Occipital lobe (tissue), 2 donors: ENCODE data around the gene GLT1D1. TPM values are rescaled to one million over a fixed set of nuclear protein-coding genes. Genes with fewer than 3 reads are reported as not detected.
"Not testable (repeated sequence)": the region's sequence is repeated elsewhere in the genome, so short reads cannot be mapped to it uniquely, and the experiment has no call there.

Experiments
- DNase-seq: peaks from one replicate; lab custom pipeline; 2025; lab: John Stamatoyannopoulos, UW
- total RNA-seq: library from RNA; depleted of rRNA; stranded (reverse); fragments of >200 nt; gene quantifications from one replicate; pipeline ENCODE4 v1.2.3, GENCODE V29; 2014

The GLT1D1 gene
- 8.9 TPM for total RNA-seq

DNA sequence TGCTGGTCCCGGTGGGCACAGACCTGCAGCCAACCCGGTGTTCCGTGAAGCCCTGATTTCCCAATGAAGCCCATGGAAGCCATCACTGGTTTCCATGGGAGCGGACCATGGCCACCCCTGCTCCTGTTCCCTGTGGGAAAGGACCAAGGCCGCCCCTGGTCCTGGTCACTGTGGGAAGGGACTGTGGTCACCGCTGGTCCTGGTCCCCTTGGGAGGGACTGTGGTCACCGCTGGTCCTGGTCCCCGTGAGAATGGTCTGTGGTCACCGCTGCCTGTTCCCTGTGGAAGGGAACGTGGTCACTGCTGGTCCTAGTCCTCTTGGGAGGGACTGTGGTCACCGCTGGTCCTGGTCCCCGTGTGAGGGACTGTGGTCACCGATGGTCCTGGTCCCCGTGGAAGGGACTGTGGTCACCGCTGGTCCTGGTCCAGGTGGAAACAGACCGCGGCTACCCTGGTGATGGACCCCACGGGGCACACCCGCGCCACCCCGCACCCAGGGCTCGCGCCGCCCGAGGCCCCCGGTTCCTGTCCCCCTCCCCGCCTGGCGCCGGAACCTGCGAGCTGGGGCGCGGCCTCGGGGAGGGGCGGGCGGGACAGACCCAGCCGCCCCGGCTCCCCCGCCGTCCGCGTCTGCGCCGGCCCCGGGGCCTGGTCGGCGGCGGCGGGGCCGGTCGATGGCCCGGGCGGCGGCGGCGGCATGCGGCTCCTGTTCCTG lies at the start of gene GLT1D1:
TSS of gene GLT1D1 (plus strand) at position 594 of the 715 bp plus-strand sequence. CDS start at position 698, 104 bp downstream.
- no peak for DNase-seq

DNA sequence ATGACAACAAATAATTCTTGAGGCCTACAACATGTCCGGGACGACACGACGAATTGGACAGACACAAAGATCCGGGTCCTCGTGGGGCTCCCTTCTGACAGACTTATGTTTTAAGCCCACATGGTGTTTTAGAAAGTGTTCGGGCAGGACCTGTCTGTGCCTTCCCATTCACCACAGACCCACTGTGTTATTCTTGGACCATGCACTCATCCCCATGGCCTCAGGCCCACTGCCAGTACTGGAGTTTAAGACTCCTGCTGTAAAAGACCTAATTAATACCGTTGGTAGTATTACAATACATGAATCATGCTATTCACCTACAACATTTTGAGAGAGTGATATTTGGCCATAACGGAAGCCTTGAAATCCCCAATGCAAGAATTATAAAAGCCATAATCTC lies 49.5 kb upstream of the GLT1D1 start:
- DNase-seq, result no peak

DNA sequence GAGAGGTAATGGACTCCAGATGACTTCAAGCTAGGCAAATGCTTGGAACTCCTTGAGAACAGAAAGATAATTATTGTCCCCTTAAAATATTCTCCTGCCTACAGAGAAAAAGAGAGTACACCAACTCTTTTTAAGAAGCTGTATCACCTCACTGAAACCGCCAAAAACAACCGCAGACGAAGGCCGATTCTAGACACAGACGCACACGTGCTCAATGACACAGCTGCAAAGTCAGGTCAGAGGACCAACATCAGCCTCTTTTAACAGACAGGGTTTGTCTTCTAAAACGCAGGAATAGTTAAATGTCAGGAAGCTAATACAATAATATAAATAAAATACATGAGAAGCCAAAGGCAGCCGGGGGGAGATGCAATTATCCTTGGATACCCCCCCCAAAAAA lies 48.5 kb upstream of the GLT1D1 start:
- DNase-seq, result no peak

DNA sequence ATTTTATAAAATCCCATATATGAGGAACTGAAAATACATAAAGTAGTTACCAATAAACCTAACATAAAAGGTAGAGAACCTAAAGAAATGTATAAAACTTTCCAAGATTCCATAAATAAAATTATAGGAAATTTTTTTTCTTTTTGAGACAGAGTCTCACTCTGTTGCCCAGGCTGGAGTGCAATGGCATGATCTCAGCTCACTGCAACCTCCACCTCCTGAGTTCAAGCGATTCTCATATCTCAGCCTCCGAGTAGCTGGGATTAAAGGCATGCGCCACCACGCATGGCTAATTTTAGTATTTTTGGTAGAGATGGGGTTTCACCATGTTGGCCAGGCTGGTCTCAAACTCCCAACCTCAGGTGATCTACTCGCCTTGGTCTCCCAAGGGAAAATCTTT lies 47.9 kb upstream of the GLT1D1 start:
- DNase-seq, result not testable (repeated sequence)

DNA sequence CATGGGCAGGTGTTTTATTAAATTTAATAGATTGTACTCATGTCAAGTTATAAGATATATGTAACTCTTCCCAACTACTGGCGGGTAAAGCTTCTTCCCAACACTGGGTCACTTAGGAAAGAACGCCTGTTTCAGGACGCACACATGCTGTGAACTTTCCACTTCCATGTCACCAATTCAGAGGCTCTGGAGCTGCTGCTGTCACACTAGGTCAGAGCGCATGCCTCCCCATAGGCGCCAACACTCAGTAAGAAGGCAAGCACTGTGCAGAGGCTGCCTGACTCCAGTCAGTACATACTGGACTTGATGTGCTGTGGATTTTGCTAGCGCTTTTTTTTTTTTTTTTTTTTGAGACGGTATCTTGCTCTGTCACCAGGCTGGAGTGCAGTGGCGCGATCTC lies 46.7 kb upstream of the GLT1D1 start:
- no peak for DNase-seq

DNA sequence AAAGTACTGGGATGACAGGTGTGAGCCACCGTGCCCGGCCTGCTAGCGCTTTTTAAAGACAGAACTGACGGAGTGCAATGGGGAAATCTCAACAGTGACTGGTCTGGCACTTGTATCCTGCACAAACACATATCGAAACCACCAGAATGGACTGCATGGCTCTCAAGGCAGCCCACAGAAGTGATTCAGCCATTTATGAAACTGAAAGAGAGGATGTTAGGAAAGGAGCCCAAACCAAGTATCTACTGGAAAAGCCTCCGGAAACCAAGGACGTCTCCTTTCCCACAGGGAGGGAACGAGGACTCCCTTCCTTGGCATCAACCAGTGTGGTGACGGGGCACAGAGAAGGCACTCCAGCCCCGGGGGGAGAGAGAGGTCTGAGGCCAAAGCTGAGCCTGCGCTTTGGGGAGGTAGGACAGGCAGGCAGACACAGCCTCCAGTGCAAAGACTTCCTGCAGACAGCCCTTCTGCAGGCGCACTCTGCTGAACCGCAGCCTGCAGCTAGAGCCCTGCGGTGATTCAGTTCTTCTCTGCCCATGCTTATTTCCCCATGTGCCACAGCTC lies 46.0 kb upstream of the GLT1D1 start:
- peak; percentile 44 for DNase-seq

DNA sequence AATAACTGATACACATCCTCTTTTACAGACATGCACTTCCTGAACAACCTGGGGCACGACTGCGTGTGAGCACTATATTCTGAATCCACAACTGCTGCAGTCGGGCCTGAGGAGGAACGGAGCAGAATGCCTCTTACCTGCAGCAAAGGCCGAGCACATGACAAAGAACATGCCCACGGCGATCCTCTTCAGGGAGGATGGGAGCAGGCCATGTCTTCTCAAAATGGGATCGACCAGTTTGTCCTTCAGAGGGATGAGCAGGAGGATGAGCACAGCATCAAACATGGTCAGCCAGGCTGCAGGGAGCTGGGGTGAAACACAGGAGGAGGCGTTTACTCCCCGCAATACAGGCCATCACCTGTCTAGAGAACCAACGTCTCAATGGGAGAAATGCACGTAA lies 44.6 kb upstream of the GLT1D1 start:
- no peak for DNase-seq

DNA sequence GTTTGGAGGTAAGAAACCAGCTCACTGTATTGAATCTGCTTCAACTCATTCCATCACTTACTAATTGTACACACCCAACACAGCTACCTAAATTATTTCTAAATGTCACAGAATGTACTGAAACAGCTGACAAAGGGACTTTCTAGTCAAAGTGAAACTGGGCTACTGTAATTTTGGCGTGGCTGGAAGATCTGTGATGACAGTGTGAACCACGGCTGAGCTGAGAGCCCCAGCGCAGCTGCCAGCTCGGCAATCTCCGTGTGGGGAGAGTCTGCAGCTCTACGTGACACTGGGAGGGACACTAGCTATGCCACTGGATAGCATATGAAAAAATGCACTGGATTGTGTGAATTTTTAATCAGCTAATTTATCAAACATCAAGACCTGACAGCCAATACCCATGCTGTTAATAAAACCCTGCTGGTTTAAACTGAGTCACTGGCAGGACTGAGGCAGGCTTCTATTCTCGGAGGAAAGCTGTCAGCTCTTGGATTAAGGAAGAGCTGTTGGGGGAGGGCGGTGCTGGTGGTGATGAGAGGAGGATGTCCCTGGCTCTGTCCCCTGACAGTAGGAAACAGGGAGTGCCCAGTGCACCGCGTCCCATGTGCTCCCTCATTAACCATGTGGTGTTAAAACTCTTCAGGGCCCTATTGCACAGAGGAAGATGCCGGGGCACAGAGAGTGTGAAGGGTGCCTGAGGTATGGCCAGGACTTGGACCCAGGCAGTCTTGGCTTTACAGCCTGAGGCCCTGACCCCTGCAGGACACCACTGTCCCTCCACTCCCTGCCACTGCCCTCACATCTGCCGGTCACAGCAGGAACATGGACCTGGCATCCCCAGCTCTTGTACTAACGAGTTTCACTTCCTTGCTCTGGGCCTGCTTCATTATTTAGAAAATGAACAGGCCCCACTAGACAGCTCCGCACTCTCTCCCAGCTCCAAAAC lies 42.8 kb upstream of the GLT1D1 start:
- peak; percentile 67 for DNase-seq

DNA sequence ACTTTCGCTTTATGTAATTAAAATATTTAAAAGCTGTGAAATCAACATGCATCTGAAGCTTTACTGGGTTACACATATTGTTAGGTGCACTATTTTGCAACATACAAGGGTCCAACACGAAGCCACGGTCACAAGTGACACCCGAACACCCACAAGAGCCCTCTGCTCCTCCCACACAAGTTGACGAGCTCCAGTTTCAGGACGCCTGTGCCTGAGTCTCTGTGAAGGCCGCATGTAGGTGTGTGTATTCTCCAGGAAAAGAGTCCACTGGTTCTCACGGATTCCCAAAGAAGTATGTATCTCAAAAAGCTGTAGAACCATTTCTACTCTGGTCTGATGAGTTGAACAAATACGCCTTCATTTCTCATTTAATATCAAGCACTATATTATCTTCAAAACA lies 41.5 kb upstream of the GLT1D1 start:
- no peak for DNase-seq

DNA sequence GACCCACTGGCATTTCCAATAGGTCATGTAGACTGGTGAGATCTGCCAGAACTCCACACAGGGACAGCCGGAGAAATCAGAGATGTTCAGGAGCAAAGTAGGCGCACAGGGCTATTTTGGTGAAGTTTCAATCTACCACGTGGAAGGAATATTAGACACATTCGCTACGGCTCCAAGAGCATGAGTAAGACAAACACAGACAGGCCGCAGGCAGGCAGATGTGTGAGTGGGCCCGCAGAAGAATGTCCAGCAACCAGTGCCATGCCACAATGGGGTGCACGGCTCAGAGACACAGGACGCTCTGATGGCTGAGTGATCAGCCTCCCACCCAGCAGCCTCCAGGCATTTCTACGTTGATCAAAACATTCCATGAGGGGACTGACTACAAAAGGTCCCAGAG lies 39.9 kb upstream of the GLT1D1 start:
- DNase-seq, result no peak

DNA sequence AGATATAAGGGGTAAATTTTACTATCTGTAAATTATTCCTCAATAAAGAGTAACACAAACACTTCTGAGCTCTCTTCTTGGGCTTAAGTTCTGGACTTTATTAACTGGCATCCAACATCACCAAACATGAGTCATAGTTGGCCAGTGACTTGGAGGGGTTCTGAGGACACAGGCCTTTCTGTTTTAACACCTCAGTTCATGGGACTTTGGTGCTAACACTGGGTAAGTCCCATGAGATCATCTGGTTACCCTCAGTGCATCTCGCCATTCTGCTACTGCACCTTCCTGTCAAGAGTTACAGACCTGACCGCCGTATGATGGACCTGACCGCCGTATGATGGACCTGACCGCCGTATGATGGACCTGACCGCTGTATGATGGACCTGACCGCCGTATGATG lies 39.4 kb upstream of the GLT1D1 start:
- DNase-seq, result no peak

DNA sequence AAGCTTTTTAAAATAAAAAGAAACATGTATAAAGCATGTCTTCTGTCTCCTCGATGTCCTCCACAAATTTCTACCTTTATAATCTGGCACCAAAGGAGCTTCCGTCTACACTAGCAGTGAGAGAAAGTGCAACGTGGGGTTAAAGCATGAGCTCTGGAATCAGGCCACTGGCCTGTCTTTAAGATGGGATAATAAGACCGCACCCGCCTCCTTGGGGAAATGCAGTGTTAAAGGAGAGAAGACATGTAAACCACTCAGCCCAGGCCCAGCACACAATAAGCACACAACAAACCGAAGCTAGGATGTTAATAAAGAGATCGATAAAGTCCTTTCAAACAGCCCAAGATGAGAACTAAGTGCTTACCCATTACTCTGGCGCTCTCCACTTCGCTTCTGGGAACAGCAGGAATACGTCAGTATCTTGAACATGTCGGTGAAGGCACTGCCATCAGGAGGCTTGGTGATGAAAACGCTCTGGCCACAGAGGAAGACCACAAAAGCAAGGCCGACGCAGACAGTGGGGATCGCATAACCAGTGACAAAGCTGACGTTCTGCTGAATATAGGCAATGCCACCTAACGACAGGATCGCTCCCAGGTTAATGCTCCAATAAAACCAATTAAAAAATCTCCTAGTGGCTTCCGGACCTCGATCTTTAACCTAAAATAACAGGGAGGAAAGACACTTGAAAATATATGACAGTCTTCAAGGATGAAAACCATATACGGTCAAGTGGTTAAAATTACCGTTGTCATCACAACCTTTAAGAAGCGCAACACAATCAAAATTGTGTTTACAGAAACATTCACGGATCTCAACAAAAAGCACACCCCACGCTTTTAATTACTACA lies 38.6 kb upstream of the GLT1D1 start:
- DNase-seq, result no peak

DNA sequence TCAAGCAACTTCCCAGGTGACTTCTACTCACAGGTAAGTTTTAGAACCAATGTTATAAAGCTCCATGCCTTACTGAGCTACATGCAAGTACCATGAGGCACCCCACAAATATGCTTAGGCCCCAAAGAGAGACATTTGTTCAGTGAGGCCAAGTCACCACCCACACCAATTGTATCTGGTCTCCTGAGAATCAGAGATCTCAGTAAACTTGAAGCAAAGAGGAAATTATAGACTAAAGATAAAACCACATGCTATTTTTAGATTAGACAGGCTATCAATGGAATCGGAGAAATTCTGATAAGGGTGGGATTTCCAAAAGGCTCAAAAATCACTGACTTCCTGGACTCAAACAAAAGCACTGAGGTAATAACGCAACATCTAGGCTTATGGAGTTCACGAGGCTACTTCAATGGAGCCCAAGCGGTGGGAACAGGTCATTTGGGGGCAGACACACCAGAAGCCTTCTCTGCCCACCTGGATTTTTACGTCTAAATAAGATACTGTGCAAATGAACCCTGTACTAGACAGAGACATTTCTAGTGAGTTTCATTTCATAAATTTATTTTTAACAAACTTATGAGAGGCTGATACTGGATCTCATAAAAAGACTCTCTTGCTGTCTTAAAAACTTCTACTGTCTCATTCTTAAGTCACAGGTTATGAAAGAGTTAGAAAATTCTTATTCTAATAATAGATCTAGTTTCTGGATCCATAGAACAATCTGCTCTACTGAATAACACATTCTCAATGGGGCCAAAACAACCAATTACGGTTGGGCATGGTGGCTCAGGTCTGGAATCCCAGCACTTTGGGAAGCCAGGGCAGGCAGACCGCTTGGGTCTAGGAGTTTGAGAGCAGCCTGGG lies 37.3 kb upstream of the GLT1D1 start:
- DNase-seq, result no peak

DNA sequence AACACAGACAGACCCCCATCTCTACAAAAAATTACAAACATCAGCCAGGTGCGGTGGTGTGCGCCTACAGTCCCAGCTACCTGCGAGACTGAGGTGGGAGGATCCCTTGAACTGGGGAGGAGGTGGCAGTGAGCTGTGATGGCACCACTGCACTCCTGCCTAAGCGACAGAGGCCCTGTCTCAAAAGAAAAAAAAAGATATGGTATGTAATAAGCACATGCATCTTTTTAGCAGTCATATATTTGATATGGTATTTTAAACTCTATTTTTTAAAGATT lies 36.7 kb upstream of the GLT1D1 start:
- DNase-seq, result no peak

DNA sequence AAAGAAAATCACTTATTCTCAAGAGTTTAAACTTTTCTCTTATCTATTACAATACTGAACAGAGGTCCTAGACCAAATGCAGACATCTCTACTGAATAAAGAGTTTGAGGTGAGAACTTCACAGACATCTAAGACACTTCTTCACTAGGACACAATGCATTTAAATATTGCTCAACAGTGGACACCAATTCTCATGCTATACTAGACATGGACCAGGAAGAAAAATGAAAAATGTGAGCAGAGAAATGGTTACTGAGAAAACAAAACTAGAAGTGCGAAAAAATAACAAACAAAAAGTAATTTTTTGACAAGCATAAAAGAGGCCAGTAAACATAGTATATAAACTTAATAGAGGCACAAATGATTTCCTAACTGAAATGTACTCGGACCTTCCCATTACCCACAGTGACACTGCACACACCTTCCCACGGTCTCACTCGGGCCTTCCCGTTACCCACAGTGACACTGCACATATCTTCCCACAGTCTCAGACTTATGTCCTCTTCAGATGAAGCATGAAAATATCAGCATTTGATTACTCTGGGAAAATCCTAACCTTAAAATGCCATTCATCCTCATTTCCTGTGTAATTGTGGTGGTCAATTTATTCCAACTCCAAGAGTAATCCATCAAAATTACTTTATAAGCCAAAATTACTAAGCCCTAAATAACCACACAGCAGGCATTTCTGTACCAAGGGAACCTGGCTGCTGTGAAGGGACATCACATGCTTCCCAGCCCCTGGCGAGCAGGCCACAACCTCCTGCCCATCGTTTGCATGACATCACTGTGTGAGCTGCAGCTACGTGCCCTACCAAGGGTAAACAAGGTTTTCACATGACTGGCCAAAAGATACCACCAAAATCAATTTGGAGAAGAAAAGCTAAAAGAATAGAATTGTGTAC lies 35.9 kb upstream of the GLT1D1 start:
- DNase-seq, result no peak

DNA sequence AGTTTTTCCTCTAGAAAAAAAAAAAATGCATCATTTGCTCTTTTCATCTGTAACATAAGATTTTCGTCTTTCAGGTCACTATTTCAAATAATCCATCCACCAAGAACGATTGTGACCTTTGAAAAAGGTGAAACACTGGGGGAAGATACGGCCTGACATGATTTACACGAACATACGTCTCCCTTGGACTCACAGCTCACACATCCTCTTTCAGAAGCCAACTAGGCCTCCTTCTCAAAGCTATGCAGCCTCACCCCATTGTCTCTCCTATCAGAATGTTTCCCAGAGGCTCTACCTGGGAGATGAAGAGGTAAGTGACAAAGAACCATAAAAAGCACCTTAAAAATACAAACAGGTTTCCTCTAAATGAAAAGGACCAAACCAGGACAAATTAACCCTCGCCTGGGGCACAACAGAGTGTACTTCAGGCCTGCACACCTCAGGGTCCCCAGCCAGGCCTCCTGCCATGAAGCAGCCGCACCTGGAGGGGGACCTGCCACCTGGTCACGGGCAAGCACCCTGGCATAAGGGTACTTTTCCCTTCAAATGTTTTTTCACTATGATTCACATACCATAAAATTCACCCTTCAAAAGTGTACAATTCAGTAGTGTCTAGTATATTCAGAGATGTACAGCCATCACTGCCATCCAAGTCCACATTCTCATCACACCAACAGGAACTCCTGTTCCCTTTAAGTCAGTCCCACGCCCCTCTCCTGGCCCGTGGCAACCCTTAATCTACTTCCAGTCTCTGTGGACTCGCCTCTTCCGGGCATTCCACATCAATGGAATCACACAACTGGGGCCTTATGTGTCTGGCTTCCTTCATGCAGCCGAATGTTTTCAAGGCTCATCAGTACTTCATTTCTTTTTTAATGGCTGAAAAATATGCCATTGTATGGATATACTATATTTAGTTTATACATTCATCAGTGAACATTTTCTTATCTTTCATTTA lies 34.9 kb upstream of the GLT1D1 start:
- DNase-seq, result no peak

DNA sequence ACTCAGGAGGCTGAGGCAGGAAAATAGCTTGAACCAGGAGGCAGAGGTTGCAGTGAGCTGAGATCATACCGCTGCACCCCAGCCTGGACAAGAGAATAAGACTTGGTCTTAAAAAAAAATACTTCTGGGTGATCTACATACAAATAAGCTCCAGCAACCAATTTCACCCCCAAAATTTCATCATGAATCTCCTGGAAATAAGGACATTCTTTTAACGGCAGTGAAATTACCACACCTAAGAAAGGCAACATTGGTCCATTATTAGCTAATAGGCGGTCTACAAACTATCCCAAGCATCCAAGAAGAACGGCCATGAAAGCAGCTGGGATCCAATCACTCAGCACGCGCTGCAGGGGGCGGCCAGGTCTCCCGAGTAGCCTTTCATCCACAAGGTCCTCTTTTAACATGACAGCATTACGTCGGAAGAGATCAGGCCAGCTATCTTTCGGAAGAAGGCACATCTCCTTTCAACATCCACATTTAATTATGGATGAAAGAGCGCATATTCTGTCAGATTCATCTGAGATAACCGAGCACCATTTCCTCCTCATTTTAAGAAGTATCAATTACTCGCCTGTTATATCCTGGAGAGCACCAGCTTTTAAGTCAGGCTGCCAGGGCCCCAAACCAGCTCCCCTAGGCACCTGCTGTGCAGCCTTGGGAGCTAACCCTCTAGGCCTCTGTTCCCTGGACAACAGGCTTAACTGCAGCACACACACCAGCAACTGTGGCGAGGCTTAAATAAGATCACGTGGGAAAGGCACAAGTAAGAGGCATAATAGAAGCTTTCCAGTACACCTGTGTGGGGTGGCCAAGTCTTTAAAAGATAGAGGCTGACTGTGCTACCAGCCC lies 33.8 kb upstream of the GLT1D1 start:
- DNase-seq, result no peak

DNA sequence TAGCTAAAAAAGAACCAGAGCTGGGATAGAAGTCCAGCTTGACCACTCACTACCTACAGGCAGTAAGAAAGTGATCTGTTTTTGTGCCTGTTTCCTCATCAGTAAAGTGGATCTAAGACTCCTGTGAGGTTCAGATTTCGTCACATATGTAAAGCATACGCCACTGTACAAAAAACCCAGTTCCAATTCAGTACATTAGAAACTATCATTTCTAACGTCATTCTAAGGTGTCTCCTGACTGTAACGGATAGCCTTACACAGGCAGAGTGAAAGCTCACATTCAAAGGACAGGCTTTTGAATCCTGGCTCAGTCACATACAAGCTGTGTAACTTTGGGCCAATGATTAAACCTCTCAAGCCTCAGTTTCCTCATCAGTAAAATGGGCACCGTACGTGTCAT lies 33.0 kb upstream of the GLT1D1 start:
- DNase-seq, result no peak
